GM18505 (cell line): ENCODE data around the gene VASP.
A peak's percentile ranks its signal among the peaks of the same experiment; 100 is the strongest.

ENCODE experiments used
- ATAC-seq: cut with Tn5 transposase; IDR thresholded peaks from one replicate; pipeline ENCODE4 v1.9.1; 2021; ENCODE audit not compliant: unreplicated experiment
- POLR2A ChIP-seq: IDR thresholded peaks from 4 replicates; pipeline ENCODE4 v1.6.1; 2011; ENCODE audit warnings: borderline replicate concordance; ENCODE audit not compliant: insufficient read depth, insufficient read length; ENCODE audit errors: extremely low read depth

Gene VASP

GRCh38 chr19:45518469-45518826 is 11.2 kb downstream of the VASP start:
- no peak for ATAC-seq
- TF ChIP-seq POLR2A, result no peak

- no peak for ATAC-seq
- TF ChIP-seq POLR2A, result no peak
Observed at GRCh38 chr19:45522010-45522941, 15.0 kb downstream of the VASP start.

GRCh38 chr19:45523642-45524256 is 16.5 kb downstream of the VASP start:
- peak; percentile 38 for TF ChIP-seq POLR2A
- ATAC-seq, result peak; percentile 80

GRCh38 chr19:45524575-45525129 is 17.4 kb downstream of the VASP start:
- no peak for TF ChIP-seq POLR2A
- ATAC-seq, result no peak

- ATAC-seq, result no peak
- no peak for TF ChIP-seq POLR2A
Observed at GRCh38 chr19:45526143-45526542, 18.9 kb downstream of the VASP start.

GRCh38 chr19:45526971-45527370 is 19.7 kb downstream of the VASP start:
- no peak for ATAC-seq
- TF ChIP-seq POLR2A, result no peak

GRCh38 chr19:45527731-45528130 is 20.5 kb downstream of the VASP start:
- no peak for TF ChIP-seq POLR2A
- no peak for ATAC-seq

GRCh38 chr19:45528149-45528743 is 21.0 kb downstream of the VASP start:
- no peak for ATAC-seq

GRCh38 chr19:45528744-45529419 is 21.6 kb downstream of the VASP start:
- ATAC-seq, result no peak
- TF ChIP-seq POLR2A, result no peak

More at GRCh38 chr19:45528149-45528743, 21.0 kb downstream of the VASP start:
- peak; percentile 42 for TF ChIP-seq POLR2A

GRCh38 chr19:45529420-45529785 is 22.1 kb downstream of the VASP start:
- TF ChIP-seq POLR2A, result no peak
- ATAC-seq, result no peak

GRCh38 chr19:45531349-45531748 is 24.1 kb downstream of the VASP start:
- ATAC-seq, result no peak
- TF ChIP-seq POLR2A, result no peak

- no peak for TF ChIP-seq POLR2A
- no peak for ATAC-seq
Observed at GRCh38 chr19:45539459-45539858, 32.2 kb downstream of the VASP start.

GRCh38 chr19:45542234-45542668 is 35.0 kb downstream of the VASP start:
- no peak for ATAC-seq
- TF ChIP-seq POLR2A, result no peak
